ENCODE data around the gene ZBTB7C. TPM values are rescaled to one million over a fixed set of nuclear protein-coding genes. Genes with fewer than 3 reads are reported as not detected.

ZBTB7C gene
- total RNA-seq, 2 experiments from 2014 or later = 0.04 to 0.06 TPM

- POLR2A ChIA-PET = no interaction called here
- CTCF ChIA-PET = no interaction called here
Observed at GRCh38 chr18:48160622-48161021, 248.6 kb downstream of the ZBTB7C start.

- CTCF ChIA-PET = no interaction called here
- POLR2A ChIA-PET = no interaction called here
Observed at GRCh38 chr18:48159816-48160215, 249.4 kb downstream of the ZBTB7C start.

GRCh38 chr18:48158721-48159120, 250.5 kb downstream of the ZBTB7C start:
- POLR2A ChIA-PET = no interaction called here
- CTCF ChIA-PET = no interaction called here

- CTCF ChIA-PET = no interaction called here
Observed at GRCh38 chr18:48157956-48158355, 251.2 kb downstream of the ZBTB7C start.

GRCh38 chr18:48155856-48156255, 253.3 kb downstream of the ZBTB7C start:
- POLR2A ChIA-PET = no interaction called here

More at GRCh38 chr18:48157956-48158355, 251.2 kb downstream of the ZBTB7C start:
- POLR2A ChIA-PET = no interaction called here

GRCh38 chr18:48154828-48155227, 254.4 kb downstream of the ZBTB7C start:
- CTCF ChIA-PET = no interaction called here

More at GRCh38 chr18:48155856-48156255, 253.3 kb downstream of the ZBTB7C start:
- CTCF ChIA-PET = no interaction called here

GRCh38 chr18:48153613-48154481, 255.3 kb downstream of the ZBTB7C start:
- CTCF ChIA-PET = no interaction called here
- POLR2A ChIA-PET = no interaction called here

More at GRCh38 chr18:48154828-48155227, 254.4 kb downstream of the ZBTB7C start:
- POLR2A ChIA-PET = no interaction called here

GRCh38 chr18:48152549-48152948, 256.6 kb downstream of the ZBTB7C start:
- POLR2A ChIA-PET = no interaction called here
- CTCF ChIA-PET = no interaction called here

GRCh38 chr18:48151421-48152065, 257.6 kb downstream of the ZBTB7C start:
- ChIA-PET CTCF (no interaction called here), POLR2A (no interaction called here)

GRCh38 chr18:48149020-48149685, 260.0 kb downstream of the ZBTB7C start:
- CTCF ChIA-PET = no interaction called here

GRCh38 chr18:48142994-48143393, 266.2 kb downstream of the ZBTB7C start:
- CTCF ChIA-PET = no interaction called here
- POLR2A ChIA-PET = no interaction called here

More at GRCh38 chr18:48149020-48149685, 260.0 kb downstream of the ZBTB7C start:
- POLR2A ChIA-PET = no interaction called here

GRCh38 chr18:48142353-48142752, 266.8 kb downstream of the ZBTB7C start:
- POLR2A ChIA-PET = no interaction called here
- CTCF ChIA-PET = no interaction called here

- ChIA-PET CTCF (no interaction called here), POLR2A (no interaction called here)
Observed at GRCh38 chr18:48140731-48141130, 268.5 kb downstream of the ZBTB7C start.

- CTCF ChIA-PET = no interaction called here
- POLR2A ChIA-PET = no interaction called here
Observed at GRCh38 chr18:48139431-48140347, 269.5 kb downstream of the ZBTB7C start.

- ChIA-PET CTCF (no interaction called here), POLR2A (no interaction called here)
Observed at GRCh38 chr18:48138660-48139430, 270.3 kb downstream of the ZBTB7C start.

- ChIA-PET POLR2A (no interaction called here), CTCF (no interaction called here)
Observed at GRCh38 chr18:48138210-48138609, 271.0 kb downstream of the ZBTB7C start.

GRCh38 chr18:48137374-48138081, 271.7 kb downstream of the ZBTB7C start:
- ChIA-PET POLR2A (no interaction called here), CTCF (no interaction called here)

GRCh38 chr18:48136827-48137373, 272.3 kb downstream of the ZBTB7C start:
- ChIA-PET CTCF (no interaction called here), POLR2A (no interaction called here)
